ENCODE results near the gene RPLP1.

DNA sequence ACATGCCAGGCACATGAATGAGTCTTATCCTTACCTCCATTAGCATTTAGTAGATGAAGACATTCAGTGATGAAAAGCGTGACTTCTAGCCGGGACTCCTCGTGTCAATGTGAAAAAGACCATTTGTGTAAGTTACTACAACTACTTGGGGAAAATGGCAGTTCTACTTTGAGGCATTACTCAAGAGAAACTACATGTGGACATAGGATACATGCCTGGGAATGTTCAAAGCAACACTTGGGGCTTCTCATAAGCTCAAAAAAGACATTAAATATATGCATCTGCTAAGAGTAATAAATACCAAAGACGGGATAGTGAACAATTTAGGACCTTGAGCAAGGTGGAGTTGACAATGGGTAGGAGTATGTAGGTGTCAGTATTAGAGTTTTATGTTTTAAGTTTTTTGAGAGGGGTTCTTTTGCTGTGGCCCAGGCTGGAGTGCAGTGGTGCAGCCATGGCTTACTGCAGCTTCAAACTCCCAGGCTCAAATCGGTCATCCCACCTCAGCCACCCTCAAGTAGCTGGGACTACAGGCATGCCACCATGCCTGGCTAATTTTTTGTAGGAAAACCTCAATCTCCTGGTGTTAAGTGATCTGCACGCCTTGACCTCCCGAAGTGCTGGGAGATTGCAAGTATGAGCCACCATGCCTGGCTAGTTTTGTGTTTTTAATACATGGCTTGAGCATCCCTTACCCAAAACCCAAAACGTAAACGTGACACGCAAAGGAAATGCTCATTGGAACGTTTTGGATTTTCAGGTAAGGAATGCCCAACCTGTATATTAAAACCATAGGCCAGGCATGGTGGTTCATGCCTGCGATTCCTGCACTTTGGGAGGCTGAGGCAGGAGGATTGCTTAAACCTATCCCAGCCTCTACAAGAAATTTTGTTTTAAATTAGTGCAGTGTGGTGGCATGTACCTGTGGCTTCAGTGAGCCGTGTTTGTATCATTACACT, 3.9 kb downstream of the RPLP1 start:
- TF ChIP-seq, protein P1, sequence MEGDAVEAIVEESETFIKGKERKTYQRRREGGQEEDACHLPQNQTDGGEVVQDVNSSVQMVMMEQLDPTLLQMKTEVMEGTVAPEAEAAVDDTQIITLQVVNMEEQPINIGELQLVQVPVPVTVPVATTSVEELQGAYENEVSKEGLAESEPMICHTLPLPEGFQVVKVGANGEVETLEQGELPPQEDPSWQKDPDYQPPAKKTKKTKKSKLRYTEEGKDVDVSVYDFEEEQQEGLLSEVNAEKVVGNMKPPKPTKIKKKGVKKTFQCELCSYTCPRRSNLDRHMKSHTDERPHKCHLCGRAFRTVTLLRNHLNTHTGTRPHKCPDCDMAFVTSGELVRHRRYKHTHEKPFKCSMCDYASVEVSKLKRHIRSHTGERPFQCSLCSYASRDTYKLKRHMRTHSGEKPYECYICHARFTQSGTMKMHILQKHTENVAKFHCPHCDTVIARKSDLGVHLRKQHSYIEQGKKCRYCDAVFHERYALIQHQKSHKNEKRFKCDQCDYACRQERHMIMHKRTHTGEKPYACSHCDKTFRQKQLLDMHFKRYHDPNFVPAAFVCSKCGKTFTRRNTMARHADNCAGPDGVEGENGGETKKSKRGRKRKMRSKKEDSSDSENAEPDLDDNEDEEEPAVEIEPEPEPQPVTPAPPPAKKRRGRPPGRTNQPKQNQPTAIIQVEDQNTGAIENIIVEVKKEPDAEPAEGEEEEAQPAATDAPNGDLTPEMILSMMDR (conservative IDR thresholded peaks at IDR 0.05): no peak
- TF ChIP-seq EZH2 (IDR thresholded peaks at IDR 0.05; ENCODE audit: low read depth): no peak
